LNCaP clone FGC (cell line): ENCODE results near the gene FBLN2.

ENCODE experiments used
- DNase-seq: peaks from one replicate; pipeline ENCODE4 v3.0.0-alpha.2; 2011; ENCODE audit warnings: low read depth
- H3K4me3 ChIP-seq: 2 replicates; pipeline ENCODE4 v1.5.1; 2011; ENCODE audit warnings: mild to moderate bottlenecking, low read depth, low read length, control low read depth
- TF ChIP-seq, protein P1 (sequence below): IDR thresholded peaks from 2 replicates; pipeline ENCODE4 v1.5.1; 2012; ENCODE audit warnings: mild to moderate bottlenecking; ENCODE audit not compliant: control insufficient read depth, insufficient read depth; ENCODE audit errors: extremely low read depth

The FBLN2 gene

GRCh38 chr3:13598926-13599886, 50.3 kb downstream of the FBLN2 start:
- TF ChIP-seq, protein P1, sequence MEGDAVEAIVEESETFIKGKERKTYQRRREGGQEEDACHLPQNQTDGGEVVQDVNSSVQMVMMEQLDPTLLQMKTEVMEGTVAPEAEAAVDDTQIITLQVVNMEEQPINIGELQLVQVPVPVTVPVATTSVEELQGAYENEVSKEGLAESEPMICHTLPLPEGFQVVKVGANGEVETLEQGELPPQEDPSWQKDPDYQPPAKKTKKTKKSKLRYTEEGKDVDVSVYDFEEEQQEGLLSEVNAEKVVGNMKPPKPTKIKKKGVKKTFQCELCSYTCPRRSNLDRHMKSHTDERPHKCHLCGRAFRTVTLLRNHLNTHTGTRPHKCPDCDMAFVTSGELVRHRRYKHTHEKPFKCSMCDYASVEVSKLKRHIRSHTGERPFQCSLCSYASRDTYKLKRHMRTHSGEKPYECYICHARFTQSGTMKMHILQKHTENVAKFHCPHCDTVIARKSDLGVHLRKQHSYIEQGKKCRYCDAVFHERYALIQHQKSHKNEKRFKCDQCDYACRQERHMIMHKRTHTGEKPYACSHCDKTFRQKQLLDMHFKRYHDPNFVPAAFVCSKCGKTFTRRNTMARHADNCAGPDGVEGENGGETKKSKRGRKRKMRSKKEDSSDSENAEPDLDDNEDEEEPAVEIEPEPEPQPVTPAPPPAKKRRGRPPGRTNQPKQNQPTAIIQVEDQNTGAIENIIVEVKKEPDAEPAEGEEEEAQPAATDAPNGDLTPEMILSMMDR = no peak
- no peak overlapping the region for H3K4me3 ChIP-seq
- no peak for DNase-seq

DNA sequence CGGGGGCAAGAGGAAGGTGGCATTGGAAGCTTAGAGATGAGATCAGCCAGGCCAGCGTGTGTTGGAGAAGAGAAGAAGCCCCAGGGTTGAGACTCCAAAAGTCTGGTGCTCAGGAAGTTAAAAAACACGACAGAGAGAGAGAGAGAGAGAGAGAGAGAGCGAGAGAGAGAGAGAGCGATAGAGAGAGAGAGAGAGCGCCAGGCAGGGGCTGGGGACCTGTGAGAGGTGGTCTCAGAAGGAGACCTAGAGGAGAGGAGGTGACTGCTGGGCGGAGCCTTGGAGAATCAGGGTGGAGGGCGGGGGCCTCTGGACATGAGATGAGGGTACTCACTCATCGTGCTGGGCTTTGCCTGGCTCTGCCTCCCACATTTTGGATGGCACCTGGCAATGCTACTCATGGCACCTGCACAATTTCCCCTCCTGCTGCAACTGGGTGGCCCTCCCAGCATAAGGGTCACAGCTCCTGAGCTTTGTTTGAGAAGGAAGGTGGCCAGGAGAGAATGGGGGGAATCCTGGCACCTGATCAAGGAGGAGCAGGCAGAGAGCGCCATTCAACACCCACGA, 51.0 kb downstream of the FBLN2 start:
- H3K4me3 ChIP-seq = no peak overlapping the region
- TF ChIP-seq, protein P1 = no peak
- DNase-seq = no peak

DNA sequence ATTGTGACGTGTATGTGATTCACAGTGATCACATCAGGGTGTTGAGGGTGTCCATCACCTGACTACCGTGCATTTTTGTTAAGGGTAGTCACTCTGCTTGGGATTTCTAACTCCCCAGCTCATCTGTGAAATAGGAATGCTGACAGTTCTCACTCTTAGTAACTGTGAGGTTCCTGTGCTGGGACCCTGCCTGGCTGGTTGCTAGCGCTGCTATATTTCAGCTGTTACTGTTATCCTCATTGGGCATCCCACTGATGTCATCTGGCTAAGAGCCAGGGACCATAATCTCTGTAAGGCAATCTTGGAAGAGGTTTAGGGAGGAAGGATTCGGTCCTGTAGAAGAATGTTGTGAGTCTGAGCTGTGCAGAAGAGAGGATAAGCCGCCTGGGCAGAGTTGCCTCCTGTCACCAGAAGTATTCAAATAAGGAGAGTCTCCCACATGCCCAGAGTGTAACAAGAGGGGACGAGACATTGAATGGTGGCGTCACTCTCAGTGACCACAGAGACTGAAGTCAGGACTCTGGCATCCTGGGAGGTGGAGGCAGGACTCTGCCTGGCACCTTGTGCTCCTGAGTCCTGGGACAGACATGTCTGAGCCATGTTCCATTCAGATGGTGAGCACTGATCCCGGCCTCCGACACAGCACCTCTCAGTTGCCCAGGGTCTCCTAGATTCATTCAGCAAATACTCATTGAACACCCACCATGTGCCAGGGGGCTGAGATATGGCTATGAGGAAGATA, 52.2 kb downstream of the FBLN2 start:
- TF ChIP-seq, protein P1 = no peak
- no peak overlapping the region for H3K4me3 ChIP-seq
- DNase-seq = no peak

- TF ChIP-seq, protein P1 = no peak
- no peak overlapping the region for H3K4me3 ChIP-seq
- no peak for DNase-seq
Observed at GRCh38 chr3:13601692-13602080, 52.8 kb downstream of the FBLN2 start.

- TF ChIP-seq, protein P1 = no peak
- DNase-seq = no peak
- H3K4me3 ChIP-seq = no peak overlapping the region
Observed at GRCh38 chr3:13605555-13605954, 56.6 kb downstream of the FBLN2 start.

DNA sequence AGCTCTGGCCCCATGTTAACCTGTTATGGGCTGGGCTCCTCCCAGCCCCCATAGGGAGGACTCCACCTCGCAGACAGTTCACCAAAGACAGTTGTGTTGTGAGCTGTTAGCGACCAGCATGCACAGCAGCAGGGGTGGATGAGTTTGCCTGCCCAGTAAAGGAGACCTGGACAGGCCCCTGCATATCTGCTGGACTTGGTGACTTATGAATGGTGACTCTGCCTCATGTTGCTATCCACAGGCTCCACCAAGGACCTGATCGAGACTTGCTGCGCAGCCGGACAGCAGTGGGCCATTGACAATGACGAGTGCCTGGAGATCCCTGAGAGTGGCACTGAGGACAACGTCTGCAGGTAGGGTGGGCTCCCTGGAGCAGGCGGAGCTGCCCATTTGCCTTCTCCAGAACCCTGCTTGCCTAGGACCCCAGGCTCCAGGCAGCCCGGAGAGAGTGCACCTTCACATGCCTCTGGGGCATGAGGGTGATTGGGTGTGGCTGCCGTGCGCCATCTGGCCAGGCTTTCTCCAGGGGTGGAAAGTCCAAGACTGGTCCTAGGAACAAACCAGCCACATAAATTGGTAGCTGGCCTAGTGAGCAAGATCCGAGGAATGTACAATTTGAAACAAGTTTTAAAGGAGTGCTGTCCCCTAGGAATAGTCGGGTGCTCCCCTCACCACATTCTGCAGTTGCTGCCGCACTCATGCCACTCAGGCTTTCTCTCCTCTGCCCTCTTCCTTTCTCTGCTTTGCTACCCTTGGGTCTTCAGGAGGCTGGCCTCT, 59.1 kb downstream of the FBLN2 start:
- DNase-seq = no peak
- TF ChIP-seq, protein P1 = no peak
- H3K4me3 ChIP-seq = no peak overlapping the region
